GM12891 (cell line): ENCODE data around the gene ZNF502.

Experiments used
- POLR2A ChIP-seq: IDR thresholded peaks from 2 replicates; pipeline ENCODE4 v1.6.1; 2011; ENCODE audit warnings: low read depth, low read length, control low read depth
- SPI1 ChIP-seq: IDR thresholded peaks from 2 replicates; pipeline ENCODE4 v1.6.1; 2011; ENCODE audit warnings: low read depth, low read length, control low read depth

GRCh38 chr3:44665173-44665572 is 47.3 kb upstream of the ZNF502 start:
- TF ChIP-seq POLR2A (no peak), SPI1 (no peak)
